Endodermal cell (in vitro differentiated cells): Measurements from ENCODE around the gene TTC34. TPM values are rescaled to one million over a fixed set of nuclear protein-coding genes. Genes with fewer than 3 reads are reported as not detected.

Source experiments
- DNase-seq: peaks from one replicate; pipeline ENCODE4 v3.0.0-alpha.2; 2017
- H3K27ac ChIP-seq: 2 replicates; pipeline ENCODE4 v1.5.1; 2013; ENCODE audit warnings: mild to moderate bottlenecking, low read depth, low read length, moderate library complexity
- H3K27me3 ChIP-seq: 2 replicates; pipeline ENCODE4 v1.6.1; 2013; ENCODE audit warnings: mild to moderate bottlenecking, low read length, moderate library complexity; ENCODE audit not compliant: insufficient read depth, control insufficient read depth, poor library complexity, severe bottlenecking
- H3K36me3 ChIP-seq: 2 replicates; pipeline ENCODE4 v1.7.0; 2013; ENCODE audit warnings: mild to moderate bottlenecking, low read length, moderate library complexity; ENCODE audit not compliant: control insufficient read depth, insufficient read depth
- H3K4me1 ChIP-seq: one replicate; pipeline ENCODE4 v1.7.0; 2013; ENCODE audit warnings: low read length; ENCODE audit not compliant: control insufficient read depth, insufficient read depth
- H3K4me3 ChIP-seq: 2 replicates; pipeline ENCODE4 v1.5.1; 2013; ENCODE audit warnings: mild to moderate bottlenecking, low read length, moderate library complexity
- H3K9ac ChIP-seq: 2 replicates; pipeline ENCODE4 v1.6.1; 2013; ENCODE audit warnings: mild to moderate bottlenecking, low read length, moderate library complexity; ENCODE audit not compliant: poor library complexity, severe bottlenecking; ENCODE audit errors: extremely low read depth
- H3K9me3 ChIP-seq: 2 replicates; pipeline ENCODE4 v1.6.1; 2013; ENCODE audit warnings: mild to moderate bottlenecking, low read length, moderate library complexity; ENCODE audit not compliant: control insufficient read depth
- H3K27ac Mint-ChIP-seq: 2 replicates; pipeline ENCODE4 v1.8.0; 2020; ENCODE audit warnings: mixed read lengths
- H3K27me3 Mint-ChIP-seq: 2 replicates; pipeline ENCODE4 v1.8.0; 2021; ENCODE audit warnings: mild to moderate bottlenecking, mixed read lengths; ENCODE audit not compliant: insufficient read depth
- H3K36me3 Mint-ChIP-seq: 2 replicates; pipeline ENCODE4 v1.8.0; 2020; ENCODE audit warnings: low read depth, mixed read lengths
- H3K4me1 Mint-ChIP-seq: 2 replicates; pipeline ENCODE4 v1.8.0; 2020; ENCODE audit warnings: mixed read lengths
- H3K4me3 Mint-ChIP-seq: 2 replicates; pipeline ENCODE4 v1.8.0; 2020; ENCODE audit warnings: mild to moderate bottlenecking, moderate library complexity, mixed read lengths
- H3K9me3 Mint-ChIP-seq: 2 replicates; pipeline ENCODE4 v1.8.0; 2020; ENCODE audit warnings: mild to moderate bottlenecking, mixed read lengths
- CTCF ChIP-seq: fragments of 200-600 bp; sonication (generic); conservative IDR thresholded peaks from 2 replicates; pipeline ENCODE4 v1.5.0; 2021; ENCODE audit warnings: antibody characterized with exemption, mild to moderate bottlenecking
- WGBS, 2 experiments: methylation state at CpG; one replicate each; pipeline versions ENCODE4 v1.1.5 to v1.1.7; 2013; ENCODE audit warnings: missing lambda C conversion rate in 2 of 2, mixed read lengths in 1 of 2; ENCODE audit not compliant: insufficient coverage in 1 of 2, insufficient read length in 1 of 2; 5-methylcytosine and 5-hydroxymethylcytosine counted together
- total RNA-seq, 2 donors: library from RNA; stranded (reverse); fragmentation: NEBNext Ultra II Directional in 1 of 2; extraction: Animal tissue kit (Norgen Biotek cat#: 25700) in 1 of 2; gene quantifications; 2 replicates in 1 of 2; 3 replicates in 1 of 2; pipeline ENCODE4 v1.2.1, GENCODE V29; 2021

The TTC34 gene
- total RNA-seq, 2 donors from 2014 or later = 2.4 to 3.1 TPM

GRCh38 chr1:2586154-2587070 lies 215.1 kb downstream of the TTC34 start, which contains the start of gene PRXL2B:
Gene PRXL2B (plus strand): TSS chr1:2586777. CDS start chr1:2586886, 109 bp downstream.
- H3K4me1 Mint-ChIP-seq = peaks cover 6% of the 10 kb centered on the region
- peak within 1 kb of the TSS; percentile 74 for H3K4me3 Mint-ChIP-seq
- peak within 1 kb of the TSS; percentile 88 for H3K27ac Mint-ChIP-seq

More at GRCh38 chr1:2586154-2587070, 215.1 kb downstream of the TTC34 start, which contains the start of gene PRXL2B:
- peak within 1 kb of the TSS; percentile 90 for H3K4me3 ChIP-seq
- H3K36me3 Mint-ChIP-seq = peaks cover 15% of the 10 kb centered on the region
- no peaks in the 10 kb centered on the region for H3K4me1 ChIP-seq
- DNase-seq = peak; percentile 99
- 0% methylated on average over 35 to 104 of the region's 107 CpGs for WGBS, 2 experiments
- no peak for TF ChIP-seq CTCF
- no peaks in the 10 kb centered on the region for H3K36me3 ChIP-seq
- H3K9me3 Mint-ChIP-seq = peaks cover 7% of the 10 kb centered on the region
- peak within 1 kb of the TSS; percentile 79 for H3K9ac ChIP-seq
- peak within 1 kb of the TSS; percentile 87 for H3K27ac ChIP-seq
- H3K9me3 ChIP-seq = no peaks in the 10 kb centered on the region
- H3K27me3 ChIP-seq = no peaks in the 10 kb centered on the region
- H3K27me3 Mint-ChIP-seq = no peaks in the 10 kb centered on the region

Other genes with a start within 250 kb of the TTC34 start
- gene TNFRSF14, start 245.3 kb downstream of the TTC34 start, total RNA-seq = under 1 TPM; 0.29 to 0.46 TPM
- 10 to 100 TPM; 33.4 to 34.4 TPM for gene PRXL2B, start 214.9 kb downstream of the TTC34 start, total RNA-seq
- under 1 TPM in 1 of 2 donors, not detected in 1; 0.42 TPM for gene MMEL1, start 168.7 kb downstream of the TTC34 start, total RNA-seq
- gene ACTRT2, start 219.8 kb upstream of the TTC34 start, total RNA-seq = not detected